Lung (tissue), 12 donors: ENCODE data around the gene SARDH. TPM values are rescaled to one million over a fixed set of nuclear protein-coding genes. Genes with fewer than 3 reads are reported as not detected.
A peak's percentile ranks its signal among the peaks of the same experiment; 100 is the strongest.

ENCODE experiments used
- ATAC-seq: fragments of 200-7000 bp; cut with Tn5 transposase; one replicate; pipeline ENCODE4 v1.9.1; 2020; ENCODE audit warnings: moderate number of reproducible peaks; ENCODE audit not compliant: insufficient read depth, low FRiP score
- DNase-seq, 3 donors: peaks; one replicate each; pipeline ENCODE4 v3.0.0-alpha.2; 2013 to 2017
- H3K27ac ChIP-seq, 2 donors: one replicate each; pipeline ENCODE4 v1.5.1; 2013; ENCODE audit warnings: mild to moderate bottlenecking in 2 of 2, moderate library complexity in 2 of 2, control low read depth in 1 of 2, inconsistent platforms in 1 of 2, low read depth in 1 of 2, low read length in 1 of 2
- H3K27me3 ChIP-seq, 3 donors: one replicate each; pipeline ENCODE4 v1.5.1; 2013; ENCODE audit warnings: low read length in 2 of 3; ENCODE audit not compliant: control insufficient read depth in 3 of 3, insufficient read depth in 3 of 3
- H3K36me3 ChIP-seq, 4 donors: one replicate each; pipeline ENCODE4 v1.5.1; 2013; ENCODE audit warnings: low read length in 4 of 4, mild to moderate bottlenecking in 1 of 4, moderate library complexity in 1 of 4; ENCODE audit not compliant: control insufficient read depth in 4 of 4, insufficient read depth in 4 of 4
- H3K4me1 ChIP-seq, 5 donors: one replicate each; pipeline ENCODE4 v1.5.1; 2013; ENCODE audit warnings: low read length in 5 of 5, mild to moderate bottlenecking in 2 of 5, moderate library complexity in 1 of 5; ENCODE audit not compliant: control insufficient read depth in 5 of 5, insufficient read depth in 5 of 5
- H3K4me3 ChIP-seq: one replicate; pipeline ENCODE4 v1.5.1; 2013; ENCODE audit warnings: mild to moderate bottlenecking, control low read depth, moderate library complexity
- H3K9ac ChIP-seq, 2 donors: one replicate each; pipeline ENCODE4 v1.5.1; 2013; ENCODE audit warnings: low read length in 2 of 2, control low read depth in 1 of 2; ENCODE audit not compliant: insufficient read depth in 1 of 2
- H3K9me3 ChIP-seq, 4 donors: one replicate each; pipeline ENCODE4 v1.5.1; 2013; ENCODE audit warnings: low read length in 3 of 4, mild to moderate bottlenecking in 1 of 4, moderate library complexity in 1 of 4; ENCODE audit not compliant: control insufficient read depth in 4 of 4, insufficient read depth in 3 of 4
- CTCF ChIP-seq: IDR thresholded peaks from 2 replicates; pipeline ENCODE4 v1.5.1; 2012; ENCODE audit warnings: mild to moderate bottlenecking; ENCODE audit errors: control extremely low read depth, extremely low read depth
- WGBS, 2 donors: extraction: QIAGEN DNeasy Blood & Tissue Kit; methylation state at CpG; one replicate each; pipeline ENCODE4 v1.1.7; 2013; 5-methylcytosine and 5-hydroxymethylcytosine counted together
- polyA plus RNA-seq, 2 donors: library from polyadenylated mRNA; stranded (reverse); fragments of 200-250 nt; gene quantifications; one replicate each; pipeline ENCODE4 v1.2.1, GENCODE V29; 2013
- total RNA-seq, 2 donors: library from RNA; depleted of rRNA in 1 of 2; stranded (reverse); fragments of >200 nt in 1 of 2; gene quantifications; one replicate each; pipeline ENCODE4 v1.2.1, GENCODE V29; 2014 to 2021
- donor health status: control.
- donor health status: control.
- donor health status: Bipolar disorder and iron deficiency.
- donor health status: healthy.
- donor health status: DM: yes; HTN: yes; CAD: no.

SARDH gene
- total and polyA plus RNA-seq, 4 donors, result 1.8 to 8.4 (median 4.7) TPM

- TF ChIP-seq CTCF, result no peak
- H3K27ac ChIP-seq, result peak overlapping the region in 1 of 2 donors; percentile 11
- H3K4me1 ChIP-seq, result peaks cover 0 to 30% (median 8%) of the 10 kb centered on the region in 5 donors
- no peaks in the 10 kb centered on the region for H3K27me3 ChIP-seq
- no peak overlapping the region for H3K4me3 ChIP-seq
- H3K9me3 ChIP-seq, result no peaks in the 10 kb centered on the region
- 64 to 70% methylated on average over 33 of the region's 33 CpGs for WGBS, 2 donors
- no peak for ATAC-seq
- H3K9ac ChIP-seq, result no peak overlapping the region
- DNase-seq, result peak; percentile 53 to 61 (median 61)
- no peaks in the 10 kb centered on the region for H3K36me3 ChIP-seq
Measured at GRCh38 chr9:133701321-133701980, 36.7 kb downstream of the SARDH start.

GRCh38 chr9:133700819-133701320, 37.3 kb downstream of the SARDH start:
- H3K9ac ChIP-seq, result no peak overlapping the region
- H3K4me1 ChIP-seq, result peaks cover 0 to 29% (median 8%) of the 10 kb centered on the region in 5 donors
- H3K4me3 ChIP-seq, result no peak overlapping the region
- DNase-seq (peak; percentile 39 to 62 (median 44)), ATAC-seq (no peak)
- no peak for TF ChIP-seq CTCF
- H3K9me3 ChIP-seq, result no peaks in the 10 kb centered on the region
- H3K27me3 ChIP-seq, result no peaks in the 10 kb centered on the region
- H3K36me3 ChIP-seq, result no peaks in the 10 kb centered on the region
- 38 to 47% methylated on average over 4 of the region's 4 CpGs for WGBS, 2 donors
- H3K27ac ChIP-seq, result peak overlapping the region in 1 of 2 donors; percentile 11

GRCh38 chr9:133699546-133699945, 38.6 kb downstream of the SARDH start:
- ATAC-seq (no peak), DNase-seq (no peak)
- Histone ChIP-seq H3K4me3 (no peak overlapping the region), H3K4me1 (peaks cover 0 to 29% (median 8%) of the 10 kb centered on the region in 5 donors), H3K27ac (no peak overlapping the region), H3K9me3 (no peaks in the 10 kb centered on the region), H3K9ac (no peak overlapping the region), H3K27me3 (no peaks in the 10 kb centered on the region), H3K36me3 (peaks cover 0 to 3% (median 1%) of the 10 kb centered on the region in 4 donors)
- 96 to 99% methylated on average over 6 of the region's 6 CpGs for WGBS, 2 donors
- no peak for TF ChIP-seq CTCF
